Testis (tissue), 2 donors: Measurements from ENCODE around the gene PACS1.

Experiments used
- POLR2A ChIP-seq: fragments of 450-650 bp; IDR thresholded peaks from one replicate; pipeline ENCODE4 v1.6.1; 2017; ENCODE audit warnings: antibody characterized with exemption, mild to moderate bottlenecking, moderate library complexity
- TF ChIP-seq, protein P1 (sequence below), 3 experiments: fragments of 450-650 bp in 2 of 3; fragments of 200-600 bp in 1 of 3; sonication (generic) in 1 of 3; IDR thresholded peaks; one replicate each; pipeline ENCODE4 v1.5.1; 2016 to 2019; ENCODE audit warnings: antibody characterized with exemption in 3 of 3, mild to moderate bottlenecking in 2 of 3, moderate library complexity in 1 of 3

DNA sequence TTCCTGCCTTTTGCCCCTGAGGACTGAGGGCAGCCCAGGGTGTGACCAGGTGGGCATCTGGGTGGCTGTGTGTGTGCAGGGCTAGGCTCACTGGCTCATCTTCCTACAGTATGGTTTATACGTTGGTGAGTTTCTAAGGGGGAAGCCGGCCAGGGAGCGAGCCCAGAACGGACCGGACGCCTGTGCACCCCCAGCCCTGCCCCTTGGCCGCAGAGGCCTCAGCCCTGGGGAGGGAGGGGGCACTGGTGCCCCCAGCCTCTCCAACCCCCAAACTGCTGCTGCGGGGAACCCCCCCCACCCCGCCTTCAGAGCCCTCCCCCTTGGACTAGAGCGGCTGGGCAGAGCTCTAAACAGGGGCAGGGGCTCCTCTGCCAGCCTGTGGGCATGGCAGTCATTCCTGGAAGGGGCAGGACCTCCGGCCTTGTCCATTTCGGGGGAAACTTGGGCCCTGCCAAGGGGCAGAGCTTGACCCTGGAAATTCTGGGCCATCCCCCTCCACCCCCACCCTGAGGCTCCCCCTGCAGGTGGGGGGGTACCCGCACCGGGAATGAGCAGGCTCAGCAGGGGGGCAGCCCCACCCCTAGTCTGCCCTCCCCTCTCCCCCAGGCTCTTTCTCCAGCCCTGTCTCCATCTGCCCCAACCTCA is 213.5 kb downstream of the PACS1 start:
- TF ChIP-seq, protein P1, sequence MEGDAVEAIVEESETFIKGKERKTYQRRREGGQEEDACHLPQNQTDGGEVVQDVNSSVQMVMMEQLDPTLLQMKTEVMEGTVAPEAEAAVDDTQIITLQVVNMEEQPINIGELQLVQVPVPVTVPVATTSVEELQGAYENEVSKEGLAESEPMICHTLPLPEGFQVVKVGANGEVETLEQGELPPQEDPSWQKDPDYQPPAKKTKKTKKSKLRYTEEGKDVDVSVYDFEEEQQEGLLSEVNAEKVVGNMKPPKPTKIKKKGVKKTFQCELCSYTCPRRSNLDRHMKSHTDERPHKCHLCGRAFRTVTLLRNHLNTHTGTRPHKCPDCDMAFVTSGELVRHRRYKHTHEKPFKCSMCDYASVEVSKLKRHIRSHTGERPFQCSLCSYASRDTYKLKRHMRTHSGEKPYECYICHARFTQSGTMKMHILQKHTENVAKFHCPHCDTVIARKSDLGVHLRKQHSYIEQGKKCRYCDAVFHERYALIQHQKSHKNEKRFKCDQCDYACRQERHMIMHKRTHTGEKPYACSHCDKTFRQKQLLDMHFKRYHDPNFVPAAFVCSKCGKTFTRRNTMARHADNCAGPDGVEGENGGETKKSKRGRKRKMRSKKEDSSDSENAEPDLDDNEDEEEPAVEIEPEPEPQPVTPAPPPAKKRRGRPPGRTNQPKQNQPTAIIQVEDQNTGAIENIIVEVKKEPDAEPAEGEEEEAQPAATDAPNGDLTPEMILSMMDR (IDR thresholded peaks at IDR 0.05), result no peak
- TF ChIP-seq POLR2A, result no peak
